Panc1 (cell line): Measurements from ENCODE around the gene IL17C. TPM values are rescaled to one million over a fixed set of nuclear protein-coding genes. Genes with fewer than 3 reads are reported as not detected.

Source experiments
- ATAC-seq: fragments of 200-7000 bp; cut with Tn5 transposase; 2 replicates; pipeline ENCODE4 v1.9.1; 2020; ENCODE audit warnings: mild to moderate bottlenecking, moderate library complexity
- BruUV-seq: library from RNA; stranded (reverse); fragments of 400-500 nt; replicated peaks from 2 replicates; lab custom pipeline; 2021; lab: Mats Ljungman, UMichigan
- CTCF ChIA-PET: fragments of 300-600 bp; sonication (Branson Sonifier 250); formaldehyde crosslinking; loops from one replicate; lab custom pipeline; 2022; ENCODE audit warnings: antibody characterized with exemption; lab: Charles Lee
- POLR2A ChIA-PET: fragments of 300-600 bp; sonication (Branson Sonifier 250); formaldehyde crosslinking; loops from one replicate; lab custom pipeline; 2022; ENCODE audit warnings: antibody characterized with exemption; lab: Charles Lee
- DNase-seq: peaks from one replicate; pipeline ENCODE4 v3.0.0-alpha.2; 2010; ENCODE audit warnings: low read depth, low spot score
- H3K27ac ChIP-seq: 2 replicates; pipeline ENCODE4 v1.5.1; 2011; ENCODE audit warnings: mild to moderate bottlenecking, low read length, inconsistent platforms
- H3K27me3 ChIP-seq: fragments of 200-500 bp; sonication (Bioruptor generic); 2 replicates; pipeline ENCODE4 v1.6.0; 2014; ENCODE audit warnings: low read length, inconsistent platforms; ENCODE audit not compliant: control insufficient read depth, insufficient read depth
- H3K36me3 ChIP-seq: fragments of 200-500 bp; sonication (Bioruptor generic); 2 replicates; pipeline ENCODE4 v1.5.1; 2014; ENCODE audit warnings: inconsistent platforms, mild to moderate bottlenecking, low read length, moderate library complexity; ENCODE audit not compliant: control insufficient read depth, insufficient read depth
- H3K4me1 ChIP-seq: 2 replicates; pipeline ENCODE4 v1.5.1; 2011; ENCODE audit warnings: inconsistent platforms, mild to moderate bottlenecking, low read length, moderate library complexity; ENCODE audit not compliant: control insufficient read depth, insufficient read depth
- H3K4me3 ChIP-seq, 2 experiments: 2 replicates each; pipeline ENCODE4 v1.5.1; 2011 to 2012; ENCODE audit warnings: low read depth in 2 of 2, low read length in 2 of 2, mild to moderate bottlenecking in 2 of 2, inconsistent platforms in 1 of 2, moderate library complexity in 1 of 2
- H3K9me3 ChIP-seq: fragments of 200-500 bp; sonication (Bioruptor generic); 2 replicates; pipeline ENCODE4 v1.5.1; 2014; ENCODE audit warnings: low read depth, mild to moderate bottlenecking, inconsistent platforms, low read length, moderate library complexity; ENCODE audit not compliant: control insufficient read depth, insufficient read depth
- POLR2AphosphoS5 ChIP-seq: IDR thresholded peaks from 2 replicates; pipeline ENCODE4 v1.6.1; 2012; ENCODE audit warnings: mild to moderate bottlenecking, low read depth, low read length, moderate library complexity
- SIN3A ChIP-seq: IDR thresholded peaks from 2 replicates; pipeline ENCODE4 v1.6.1; 2012; ENCODE audit warnings: low read depth, mild to moderate bottlenecking, low read length, moderate library complexity, borderline replicate concordance; ENCODE audit not compliant: insufficient read depth
- TCF7L2 ChIP-seq: IDR thresholded peaks from 2 replicates; pipeline ENCODE4 v1.6.1; 2011; ENCODE audit warnings: mild to moderate bottlenecking, low read depth, low read length, inconsistent platforms
- in situ Hi-C: cut with HindIII; loops from 2 replicates; pipeline ENCODE4 v1.10.0; 2016; ENCODE audit warnings: low sequenced_read_pairs, low pct_unique_long_range_greater_than_20kb
- intact Hi-C: fragments of 100-400 bp; cut with micrococcal nuclease; formaldehyde crosslinking; loops from one replicate; pipeline ENCODE4 v1.10.0; 2022; ENCODE audit not compliant: unreplicated experiment
- total RNA-seq: library from RNA; stranded (reverse); gene quantifications from one replicate; pipeline ENCODE4 v1.2.1, GENCODE V29; 2021; ENCODE audit not compliant: unreplicated experiment
- TF ChIP-seq, protein P1 (sequence below): fragments of 450-650 bp; IDR thresholded peaks from 2 replicates; pipeline ENCODE4 v1.5.1; 2017; ENCODE audit warnings: mild to moderate bottlenecking
- TF ChIP-seq, protein P2 (sequence below), 2 experiments: IDR thresholded peaks; 2 replicates each; pipeline ENCODE4 v1.6.1; 2011 to 2012; ENCODE audit warnings: low read depth in 2 of 2, control low read depth in 1 of 2, low read length in 1 of 2, mild to moderate bottlenecking in 1 of 2, moderate library complexity in 1 of 2; ENCODE audit not compliant: insufficient read depth in 1 of 2

Gene IL17C
- total RNA-seq, 1 experiment from 2014 or later = not detected

DNA sequence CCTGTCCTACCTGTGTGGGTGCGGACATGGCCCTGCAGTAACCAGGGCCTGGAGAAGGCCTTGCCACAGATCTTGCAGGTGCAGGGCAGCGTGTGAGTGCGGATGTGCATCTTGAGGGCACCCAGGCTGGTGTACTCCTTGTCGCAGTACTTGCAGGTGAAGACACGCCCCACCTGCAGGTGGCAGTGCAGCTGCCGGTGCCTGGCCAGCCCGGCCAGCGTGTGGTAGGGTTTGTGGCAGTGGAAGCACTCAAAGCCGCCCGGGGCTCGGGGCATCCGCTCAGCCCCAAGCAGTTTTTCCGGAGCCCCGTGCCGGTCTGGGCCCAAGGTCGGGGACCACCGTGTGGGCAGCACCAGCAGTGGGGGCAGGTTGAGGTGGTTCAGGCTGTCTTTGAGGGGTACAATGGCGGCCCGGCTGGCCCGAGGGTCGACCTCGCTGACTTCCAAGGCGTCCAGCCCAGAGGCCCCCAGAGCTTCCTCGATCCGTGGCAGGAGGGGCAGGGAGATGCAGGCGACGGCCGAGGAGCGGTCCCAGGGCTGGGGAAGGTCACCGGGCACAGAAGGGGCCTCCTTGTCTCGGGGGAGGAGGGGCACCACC, 42.8 kb downstream of the IL17C start:
- intact Hi-C loops = no loop called here
- no peaks in the 10 kb centered on the region for H3K27me3 ChIP-seq
- BruUV-seq = no TSS peak
- no peaks in the 10 kb centered on the region for H3K9me3 ChIP-seq
- H3K4me3 ChIP-seq = no peak overlapping the region
- ChIA-PET CTCF (no interaction called here), POLR2A (no interaction called here)
- H3K27ac ChIP-seq = no peak overlapping the region
- DNase-seq (no peak), ATAC-seq (peak; percentile 68)
- no peaks in the 10 kb centered on the region for H3K4me1 ChIP-seq
- H3K36me3 ChIP-seq = no peaks in the 10 kb centered on the region
- in situ Hi-C loops = no loop called here
- TF ChIP-seq, protein P1, sequence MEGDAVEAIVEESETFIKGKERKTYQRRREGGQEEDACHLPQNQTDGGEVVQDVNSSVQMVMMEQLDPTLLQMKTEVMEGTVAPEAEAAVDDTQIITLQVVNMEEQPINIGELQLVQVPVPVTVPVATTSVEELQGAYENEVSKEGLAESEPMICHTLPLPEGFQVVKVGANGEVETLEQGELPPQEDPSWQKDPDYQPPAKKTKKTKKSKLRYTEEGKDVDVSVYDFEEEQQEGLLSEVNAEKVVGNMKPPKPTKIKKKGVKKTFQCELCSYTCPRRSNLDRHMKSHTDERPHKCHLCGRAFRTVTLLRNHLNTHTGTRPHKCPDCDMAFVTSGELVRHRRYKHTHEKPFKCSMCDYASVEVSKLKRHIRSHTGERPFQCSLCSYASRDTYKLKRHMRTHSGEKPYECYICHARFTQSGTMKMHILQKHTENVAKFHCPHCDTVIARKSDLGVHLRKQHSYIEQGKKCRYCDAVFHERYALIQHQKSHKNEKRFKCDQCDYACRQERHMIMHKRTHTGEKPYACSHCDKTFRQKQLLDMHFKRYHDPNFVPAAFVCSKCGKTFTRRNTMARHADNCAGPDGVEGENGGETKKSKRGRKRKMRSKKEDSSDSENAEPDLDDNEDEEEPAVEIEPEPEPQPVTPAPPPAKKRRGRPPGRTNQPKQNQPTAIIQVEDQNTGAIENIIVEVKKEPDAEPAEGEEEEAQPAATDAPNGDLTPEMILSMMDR = peak; percentile 74
- no peak for TF ChIP-seq POLR2AphosphoS5

DNA sequence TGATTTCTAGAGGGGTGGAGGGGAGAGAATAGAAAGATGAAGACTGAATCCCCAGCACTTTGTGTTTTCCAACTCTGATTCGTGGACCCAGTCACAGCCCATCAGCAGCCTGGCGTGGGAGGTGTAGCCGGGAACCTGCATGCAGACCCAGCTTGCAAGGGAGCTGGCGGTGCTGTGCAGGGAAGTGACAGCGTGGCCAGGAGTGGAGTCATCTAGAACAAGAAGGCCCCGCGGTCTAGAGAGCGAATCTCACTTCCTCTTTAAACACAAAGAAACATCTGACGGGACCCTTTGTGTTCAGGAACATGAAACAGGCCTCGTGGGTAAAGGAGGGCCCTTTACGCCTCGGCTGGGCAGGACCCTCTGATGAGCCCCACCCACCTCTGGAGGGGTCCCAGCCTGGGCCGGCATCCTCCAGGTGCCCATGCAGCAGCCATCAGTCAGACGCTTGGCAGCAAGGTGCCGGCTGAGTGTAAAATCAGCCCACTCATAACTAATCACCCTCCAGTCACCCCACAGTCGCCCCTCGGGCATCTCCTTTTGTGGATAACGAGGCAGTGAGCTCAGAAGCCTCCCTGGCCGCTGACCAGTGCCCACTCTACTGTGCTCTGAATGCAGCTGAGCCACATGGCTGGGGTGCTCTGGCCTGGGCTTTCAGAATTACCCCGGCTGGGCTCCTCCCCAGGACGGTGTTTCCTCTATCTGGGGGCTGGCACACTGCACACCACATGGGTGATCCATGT, 43.5 kb downstream of the IL17C start:
- POLR2A ChIA-PET = no interaction called here
- CTCF ChIA-PET = no interaction called here

More for the DNA sequence above, 43.5 kb downstream of the IL17C start:
- H3K9me3 ChIP-seq = no peaks in the 10 kb centered on the region
- H3K27me3 ChIP-seq = no peaks in the 10 kb centered on the region
- DNase-seq = no peak
- H3K4me1 ChIP-seq = no peaks in the 10 kb centered on the region; the same call in 1 of the 2 replicates
- in situ Hi-C loops (no loop called here), intact Hi-C loops (no loop called here)
- no peak overlapping the region for H3K4me3 ChIP-seq
- TF ChIP-seq SIN3A (no peak), TCF7L2 (no peak), POLR2AphosphoS5 (no peak)
- TF ChIP-seq, protein P2, sequence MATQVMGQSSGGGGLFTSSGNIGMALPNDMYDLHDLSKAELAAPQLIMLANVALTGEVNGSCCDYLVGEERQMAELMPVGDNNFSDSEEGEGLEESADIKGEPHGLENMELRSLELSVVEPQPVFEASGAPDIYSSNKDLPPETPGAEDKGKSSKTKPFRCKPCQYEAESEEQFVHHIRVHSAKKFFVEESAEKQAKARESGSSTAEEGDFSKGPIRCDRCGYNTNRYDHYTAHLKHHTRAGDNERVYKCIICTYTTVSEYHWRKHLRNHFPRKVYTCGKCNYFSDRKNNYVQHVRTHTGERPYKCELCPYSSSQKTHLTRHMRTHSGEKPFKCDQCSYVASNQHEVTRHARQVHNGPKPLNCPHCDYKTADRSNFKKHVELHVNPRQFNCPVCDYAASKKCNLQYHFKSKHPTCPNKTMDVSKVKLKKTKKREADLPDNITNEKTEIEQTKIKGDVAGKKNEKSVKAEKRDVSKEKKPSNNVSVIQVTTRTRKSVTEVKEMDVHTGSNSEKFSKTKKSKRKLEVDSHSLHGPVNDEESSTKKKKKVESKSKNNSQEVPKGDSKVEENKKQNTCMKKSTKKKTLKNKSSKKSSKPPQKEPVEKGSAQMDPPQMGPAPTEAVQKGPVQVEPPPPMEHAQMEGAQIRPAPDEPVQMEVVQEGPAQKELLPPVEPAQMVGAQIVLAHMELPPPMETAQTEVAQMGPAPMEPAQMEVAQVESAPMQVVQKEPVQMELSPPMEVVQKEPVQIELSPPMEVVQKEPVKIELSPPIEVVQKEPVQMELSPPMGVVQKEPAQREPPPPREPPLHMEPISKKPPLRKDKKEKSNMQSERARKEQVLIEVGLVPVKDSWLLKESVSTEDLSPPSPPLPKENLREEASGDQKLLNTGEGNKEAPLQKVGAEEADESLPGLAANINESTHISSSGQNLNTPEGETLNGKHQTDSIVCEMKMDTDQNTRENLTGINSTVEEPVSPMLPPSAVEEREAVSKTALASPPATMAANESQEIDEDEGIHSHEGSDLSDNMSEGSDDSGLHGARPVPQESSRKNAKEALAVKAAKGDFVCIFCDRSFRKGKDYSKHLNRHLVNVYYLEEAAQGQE (IDR thresholded peaks at IDR 0.05; ENCODE audit: insufficient read depth in 1 of 2, low read depth in 2 of 2, low read length in 1 of 2) = no peak
- TF ChIP-seq, protein P1 = no peak
- BruUV-seq = no TSS peak
- 0 out of 2 replicates have a peak, but pooled peaks have one; percentile 13 for ATAC-seq
- H3K36me3 ChIP-seq = no peaks in the 10 kb centered on the region
- no peak overlapping the region for H3K27ac ChIP-seq
